ENCODE results near the gene RTN4R.

The RTN4R gene

DNA sequence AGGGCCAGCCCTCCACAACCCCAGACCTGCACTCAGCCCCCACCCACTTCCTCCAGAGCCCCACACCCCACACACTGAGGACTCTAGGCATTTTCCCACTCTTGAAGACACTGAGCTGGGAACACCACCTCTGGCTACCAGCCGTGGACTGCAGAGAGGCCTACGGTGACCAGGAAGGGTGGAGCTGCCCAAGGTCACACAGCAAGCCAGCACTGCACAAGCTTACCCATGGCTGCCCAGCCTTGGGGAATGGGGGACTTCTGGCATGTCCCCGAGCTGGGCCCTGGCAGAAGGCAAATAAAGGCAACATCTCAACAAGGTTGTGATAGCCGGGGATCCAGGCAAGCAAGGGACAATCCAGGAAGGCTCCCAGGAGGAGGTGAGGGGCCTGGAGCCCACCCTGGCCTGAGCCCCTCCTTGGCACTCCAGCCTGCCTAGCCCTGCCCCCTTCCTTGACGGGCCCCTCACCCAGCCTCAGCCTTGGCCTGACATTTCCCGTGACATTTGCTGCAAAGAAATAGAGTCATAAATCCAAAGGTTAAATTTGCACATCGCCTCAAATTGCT is 5.5 kb downstream of the RTN4R start:
- DNase-seq: no peak
- Histone ChIP-seq H3K27me3 (replicated peaks; ENCODE audit: control insufficient read depth, insufficient read depth, low read length, poor library complexity, severe bottlenecking) (peaks cover 4% of the 10 kb centered on the region), H3K36me3 (ENCODE audit: control insufficient read depth, insufficient read depth, low read length) (no peaks in the 10 kb centered on the region), H3K4me3 (ENCODE audit: insufficient read depth, low read depth, low read length, poor library complexity, severe bottlenecking) (no peak overlapping the region), H3K4me1 (ENCODE audit: control insufficient read depth, insufficient read depth, low read length, poor library complexity, severe bottlenecking) (peaks cover 6% of the 10 kb centered on the region), H3K9me3 (ENCODE audit: control insufficient read depth, low read length) (no peaks in the 10 kb centered on the region), H3K27ac (ENCODE audit: insufficient read depth, low read length, poor library complexity, severe bottlenecking) (no peak overlapping the region)

- H3K9me3 ChIP-seq (ENCODE audit: control insufficient read depth, low read length): no peaks in the 10 kb centered on the region
- H3K27ac ChIP-seq (ENCODE audit: insufficient read depth, low read length, poor library complexity, severe bottlenecking): no peak overlapping the region
- no peaks in the 10 kb centered on the region for H3K36me3 ChIP-seq (ENCODE audit: control insufficient read depth, insufficient read depth, low read length)
- peaks cover under 1% of the 10 kb centered on the region for H3K4me1 ChIP-seq (ENCODE audit: control insufficient read depth, insufficient read depth, low read length, poor library complexity, severe bottlenecking)
- DNase-seq: no peak
- H3K4me3 ChIP-seq (ENCODE audit: insufficient read depth, low read depth, low read length, poor library complexity, severe bottlenecking): no peak overlapping the region
- no peaks in the 10 kb centered on the region for H3K27me3 ChIP-seq (replicated peaks; ENCODE audit: control insufficient read depth, insufficient read depth, low read length, poor library complexity, severe bottlenecking)
Measured at GRCh38 chr22:20261848-20262581, 6.1 kb downstream of the RTN4R start.

GRCh38 chr22:20260071-20260765 is 7.9 kb downstream of the RTN4R start:
- Histone ChIP-seq H3K36me3 (ENCODE audit: control insufficient read depth, insufficient read depth, low read length) (no peaks in the 10 kb centered on the region), H3K27me3 (replicated peaks; ENCODE audit: control insufficient read depth, insufficient read depth, low read length, poor library complexity, severe bottlenecking) (no peaks in the 10 kb centered on the region), H3K4me1 (ENCODE audit: control insufficient read depth, insufficient read depth, low read length, poor library complexity, severe bottlenecking) (no peaks in the 10 kb centered on the region), H3K27ac (ENCODE audit: insufficient read depth, low read length, poor library complexity, severe bottlenecking) (no peak overlapping the region), H3K9me3 (ENCODE audit: control insufficient read depth, low read length) (no peaks in the 10 kb centered on the region), H3K4me3 (ENCODE audit: insufficient read depth, low read depth, low read length, poor library complexity, severe bottlenecking) (no peak overlapping the region)
- no peak for DNase-seq

DNA sequence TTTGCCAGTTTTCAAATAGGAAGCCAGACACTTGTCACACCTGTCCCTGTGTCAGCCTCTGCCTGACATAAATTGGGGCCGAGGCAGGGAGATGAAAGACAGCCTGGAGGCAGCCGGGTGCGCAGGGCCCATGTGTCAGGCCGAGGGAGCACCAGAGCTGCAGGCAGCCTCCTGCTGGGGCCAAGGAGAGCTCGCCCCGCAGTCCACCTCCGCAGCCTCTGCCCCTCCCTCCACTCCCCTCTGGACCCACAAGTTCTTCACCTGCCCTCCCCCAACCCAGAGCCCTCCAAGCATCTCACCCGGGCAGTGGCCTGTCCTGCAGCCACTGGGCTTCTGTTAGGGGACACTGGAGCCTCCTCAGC is 8.8 kb downstream of the RTN4R start:
- no peak for DNase-seq
- H3K4me3 ChIP-seq (ENCODE audit: insufficient read depth, low read depth, low read length, poor library complexity, severe bottlenecking): no peak overlapping the region
- H3K27me3 ChIP-seq (replicated peaks; ENCODE audit: control insufficient read depth, insufficient read depth, low read length, poor library complexity, severe bottlenecking): no peaks in the 10 kb centered on the region

GRCh38 chr22:20258584-20259326 is 9.4 kb downstream of the RTN4R start:
- H3K4me3 ChIP-seq (ENCODE audit: insufficient read depth, low read depth, low read length, poor library complexity, severe bottlenecking): no peak overlapping the region
- no peaks in the 10 kb centered on the region for H3K4me1 ChIP-seq (ENCODE audit: control insufficient read depth, insufficient read depth, low read length, poor library complexity, severe bottlenecking)
- H3K27me3 ChIP-seq (replicated peaks; ENCODE audit: control insufficient read depth, insufficient read depth, low read length, poor library complexity, severe bottlenecking): no peaks in the 10 kb centered on the region
- H3K9me3 ChIP-seq (ENCODE audit: control insufficient read depth, low read length): no peaks in the 10 kb centered on the region
- no peak overlapping the region for H3K27ac ChIP-seq (ENCODE audit: insufficient read depth, low read length, poor library complexity, severe bottlenecking)
- H3K36me3 ChIP-seq (ENCODE audit: control insufficient read depth, insufficient read depth, low read length): no peaks in the 10 kb centered on the region
- DNase-seq: no peak

More for the DNA sequence above, 8.8 kb downstream of the RTN4R start:
- H3K27ac ChIP-seq (ENCODE audit: insufficient read depth, low read length, poor library complexity, severe bottlenecking): no peak overlapping the region
- no peaks in the 10 kb centered on the region for H3K9me3 ChIP-seq (ENCODE audit: control insufficient read depth, low read length)
- no peaks in the 10 kb centered on the region for H3K36me3 ChIP-seq (ENCODE audit: control insufficient read depth, insufficient read depth, low read length)
- no peaks in the 10 kb centered on the region for H3K4me1 ChIP-seq (ENCODE audit: control insufficient read depth, insufficient read depth, low read length, poor library complexity, severe bottlenecking)

DNA sequence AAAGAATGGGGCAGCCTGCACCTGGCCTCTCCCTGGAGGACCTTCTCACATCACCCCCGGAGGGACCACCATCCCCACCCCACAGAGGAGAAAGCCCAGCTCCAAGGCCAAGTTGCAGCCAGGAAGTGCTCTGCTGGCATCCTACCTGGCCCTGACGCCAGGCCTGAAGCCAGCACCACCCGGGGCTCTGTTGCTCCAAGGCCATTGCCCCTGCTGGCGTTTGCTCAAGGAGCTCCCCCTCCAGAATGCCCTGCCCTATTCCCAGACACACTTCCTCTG is 10.2 kb downstream of the RTN4R start:
- no peaks in the 10 kb centered on the region for H3K36me3 ChIP-seq (ENCODE audit: control insufficient read depth, insufficient read depth, low read length)
- DNase-seq: no peak
- no peaks in the 10 kb centered on the region for H3K27me3 ChIP-seq (replicated peaks; ENCODE audit: control insufficient read depth, insufficient read depth, low read length, poor library complexity, severe bottlenecking)
- no peak overlapping the region for H3K27ac ChIP-seq (ENCODE audit: insufficient read depth, low read length, poor library complexity, severe bottlenecking)
- H3K4me3 ChIP-seq (ENCODE audit: insufficient read depth, low read depth, low read length, poor library complexity, severe bottlenecking): no peak overlapping the region
- no peaks in the 10 kb centered on the region for H3K9me3 ChIP-seq (ENCODE audit: control insufficient read depth, low read length)
- no peaks in the 10 kb centered on the region for H3K4me1 ChIP-seq (ENCODE audit: control insufficient read depth, insufficient read depth, low read length, poor library complexity, severe bottlenecking)

DNA sequence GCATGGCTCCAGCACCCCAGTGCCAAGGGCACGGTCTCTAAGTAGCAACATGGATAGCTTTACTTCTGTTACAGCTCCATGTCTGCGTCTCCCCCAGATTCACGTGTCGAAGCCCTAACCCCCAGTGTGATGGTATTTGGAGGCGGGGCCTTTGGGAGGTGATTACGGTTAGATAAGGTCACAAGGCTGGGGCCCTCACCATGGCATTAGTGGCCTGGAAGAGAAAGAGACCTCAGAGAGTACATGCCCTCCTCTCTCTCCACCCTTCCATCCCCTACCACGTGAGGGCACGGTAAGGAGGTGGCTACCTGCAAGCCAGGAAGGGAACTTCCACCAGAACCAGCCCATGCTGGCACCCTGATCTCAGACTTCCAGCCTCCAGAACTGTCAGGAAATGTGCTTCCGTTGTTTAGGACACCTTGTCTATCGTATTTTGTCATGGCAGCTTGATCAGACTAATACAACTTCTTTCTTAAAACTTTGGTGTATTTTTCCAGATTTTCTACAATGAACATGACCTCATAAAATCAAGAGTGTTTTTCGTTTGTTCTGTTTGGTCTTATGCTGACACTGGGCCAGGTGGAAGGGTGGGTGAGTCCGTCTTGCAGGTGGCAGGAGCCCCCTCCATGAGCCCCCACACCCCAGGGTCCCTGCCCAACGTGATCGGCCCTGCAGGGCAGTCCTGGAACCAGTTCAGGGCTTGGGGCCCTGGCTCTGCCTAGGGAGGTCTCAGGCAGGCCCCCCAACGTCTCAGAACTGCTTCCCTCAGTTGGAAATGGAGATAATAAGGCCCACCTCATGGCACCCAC is 10.7 kb downstream of the RTN4R start:
- H3K4me3 ChIP-seq (ENCODE audit: insufficient read depth, low read depth, low read length, poor library complexity, severe bottlenecking): no peak overlapping the region
- no peaks in the 10 kb centered on the region for H3K36me3 ChIP-seq (ENCODE audit: control insufficient read depth, insufficient read depth, low read length)
- no peak overlapping the region for H3K27ac ChIP-seq (ENCODE audit: insufficient read depth, low read length, poor library complexity, severe bottlenecking)
- no peaks in the 10 kb centered on the region for H3K27me3 ChIP-seq (replicated peaks; ENCODE audit: control insufficient read depth, insufficient read depth, low read length, poor library complexity, severe bottlenecking)
- H3K4me1 ChIP-seq (ENCODE audit: control insufficient read depth, insufficient read depth, low read length, poor library complexity, severe bottlenecking): no peaks in the 10 kb centered on the region
- H3K9me3 ChIP-seq (ENCODE audit: control insufficient read depth, low read length): no peaks in the 10 kb centered on the region
- DNase-seq: no peak

DNA sequence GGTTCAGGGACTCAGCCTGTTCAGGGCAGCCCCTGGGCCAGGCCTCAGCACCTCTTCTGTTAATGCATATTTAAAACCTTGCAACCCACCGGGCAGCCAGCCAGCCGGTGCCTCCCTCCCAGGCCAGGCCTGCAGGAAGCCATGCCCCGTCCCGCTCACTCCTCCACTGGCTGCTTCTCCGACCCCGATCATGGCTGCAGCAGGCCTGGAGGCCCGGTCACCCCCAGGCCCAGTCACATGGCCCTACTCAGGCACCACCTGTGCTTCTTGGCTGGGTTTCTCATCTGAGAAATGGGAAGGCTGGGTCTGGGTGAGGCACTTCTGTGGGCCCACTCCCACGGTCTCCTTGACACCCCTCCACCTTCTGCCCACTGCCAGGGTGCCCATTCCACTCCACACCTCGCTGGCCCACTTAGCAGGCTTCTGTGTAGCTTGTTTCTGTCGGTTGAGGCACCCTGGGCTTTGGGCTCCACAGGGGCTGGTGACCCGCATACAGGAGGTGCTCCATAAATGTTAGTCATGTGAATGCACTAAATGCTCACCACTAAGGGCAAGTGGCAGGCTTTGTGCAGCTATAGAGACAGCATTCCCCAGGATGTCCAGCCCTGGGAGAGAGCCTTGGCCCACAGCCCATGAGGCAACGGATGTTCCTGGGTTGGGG is 11.4 kb downstream of the RTN4R start:
- Histone ChIP-seq H3K36me3 (ENCODE audit: control insufficient read depth, insufficient read depth, low read length) (no peaks in the 10 kb centered on the region), H3K27ac (ENCODE audit: insufficient read depth, low read length, poor library complexity, severe bottlenecking) (no peak overlapping the region), H3K4me1 (ENCODE audit: control insufficient read depth, insufficient read depth, low read length, poor library complexity, severe bottlenecking) (no peaks in the 10 kb centered on the region), H3K9me3 (ENCODE audit: control insufficient read depth, low read length) (no peaks in the 10 kb centered on the region), H3K27me3 (replicated peaks; ENCODE audit: control insufficient read depth, insufficient read depth, low read length, poor library complexity, severe bottlenecking) (no peaks in the 10 kb centered on the region), H3K4me3 (ENCODE audit: insufficient read depth, low read depth, low read length, poor library complexity, severe bottlenecking) (no peak overlapping the region)
- no peak for DNase-seq

GRCh38 chr22:20256027-20256426 is 12.1 kb downstream of the RTN4R start:
- no peaks in the 10 kb centered on the region for H3K27me3 ChIP-seq (replicated peaks; ENCODE audit: control insufficient read depth, insufficient read depth, low read length, poor library complexity, severe bottlenecking)
- no peaks in the 10 kb centered on the region for H3K9me3 ChIP-seq (ENCODE audit: control insufficient read depth, low read length)
- H3K36me3 ChIP-seq (ENCODE audit: control insufficient read depth, insufficient read depth, low read length): no peaks in the 10 kb centered on the region
- H3K4me1 ChIP-seq (ENCODE audit: control insufficient read depth, insufficient read depth, low read length, poor library complexity, severe bottlenecking): no peaks in the 10 kb centered on the region
- H3K4me3 ChIP-seq (ENCODE audit: insufficient read depth, low read depth, low read length, poor library complexity, severe bottlenecking): no peak overlapping the region
- DNase-seq: no peak
- no peak overlapping the region for H3K27ac ChIP-seq (ENCODE audit: insufficient read depth, low read length, poor library complexity, severe bottlenecking)
